Measurements from ENCODE around the gene OXA1L. TPM values are rescaled to one million over a fixed set of nuclear protein-coding genes. Genes with fewer than 3 reads are reported as not detected.
A peak's percentile ranks its signal among the peaks of the same experiment; 100 is the strongest.
"Not testable (repeated sequence)": the region's sequence is repeated elsewhere in the genome, so short reads cannot be mapped to it uniquely, and the experiment has no call there.

OXA1L gene
- polyA plus RNA-seq, 1 donor (not counting 4 experiments of a cell fraction or from before 2014, with no cell fraction given) = 130 TPM

GRCh38 chr14:22803687-22803974 lies 37.1 kb downstream of the OXA1L start:
- no peak overlapping the region for H3K9ac ChIP-seq (ENCODE audit: control insufficient read depth, extremely low read depth, insufficient read depth, low read length)
- no peak for FAIRE-seq
- H3K4me2 ChIP-seq (ENCODE audit: control insufficient read depth, extremely low read depth, insufficient read depth, low read depth, low read length) = no peak overlapping the region
- no peaks in the 10 kb centered on the region for H3K27me3 ChIP-seq (ENCODE audit: control insufficient read depth, extremely low read depth, insufficient read depth, low read length)
- TF ChIP-seq EZH2 (IDR thresholded peaks at IDR 0.05; ENCODE audit: low read length) (no peak), CTCF (optimal IDR thresholded peaks at IDR 0.05 in 1 of 3, IDR thresholded peaks at IDR 0.05 in 1 of 3, conservative IDR thresholded peaks at IDR 0.05 in 1 of 3; ENCODE audit: extremely low read depth in 1 of 3, insufficient read depth in 2 of 3, low read length in 3 of 3) (no peak)
- dilution Hi-C loops (cut with MboI; ENCODE audit: extremely low pct_ligation_motif_present, low sequenced_read_pairs) = no loop called here
- no peak for DNase-seq (ENCODE audit: low read depth, low spot score)
- H3K9me3 ChIP-seq (ENCODE audit: control insufficient read depth, low read depth, low read length) = no peaks in the 10 kb centered on the region
- H3K9me1 ChIP-seq (ENCODE audit: control insufficient read depth, extremely low read depth, insufficient read depth, low read length) = no peaks in the 10 kb centered on the region
- H3K4me1 ChIP-seq (ENCODE audit: control insufficient read depth, extremely low read depth, insufficient read depth, low read length) = peaks cover 12% of the 10 kb centered on the region
- H4K20me1 ChIP-seq (ENCODE audit: control insufficient read depth, extremely low read depth, insufficient read depth, low read length) = no peaks in the 10 kb centered on the region
- no peak overlapping the region for H3K27ac ChIP-seq (ENCODE audit: control insufficient read depth, insufficient read depth, low read length)
- H2AFZ ChIP-seq (ENCODE audit: control insufficient read depth, low read length) = no peak overlapping the region
- H3K4me3 ChIP-seq (ENCODE audit: control insufficient read depth in 2 of 3, extremely low read depth in 1 of 3, insufficient read depth in 2 of 3, low read depth in 1 of 3, low read length in 3 of 3) = no peak overlapping the region
- H3K36me3 ChIP-seq (ENCODE audit: control insufficient read depth in 2 of 2, extremely low read depth in 1 of 2, insufficient read depth in 2 of 2, low read length in 2 of 2) = no peaks in the 10 kb centered on the region
- no peaks in the 10 kb centered on the region for H3K79me2 ChIP-seq (ENCODE audit: control insufficient read depth, insufficient read depth, low read length)

- DNase-seq (ENCODE audit: low read depth, low spot score); H4K20me1 ChIP-seq (ENCODE audit: control insufficient read depth, extremely low read depth, insufficient read depth, low read length); FAIRE-seq; H3K9ac ChIP-seq (ENCODE audit: control insufficient read depth, extremely low read depth, insufficient read depth, low read length); H2AFZ ChIP-seq (ENCODE audit: control insufficient read depth, low read length); dilution Hi-C loops (cut with MboI; ENCODE audit: extremely low pct_ligation_motif_present, low sequenced_read_pairs); H3K79me2 ChIP-seq (ENCODE audit: control insufficient read depth, insufficient read depth, low read length); H3K36me3 ChIP-seq (ENCODE audit: control insufficient read depth in 2 of 2, extremely low read depth in 1 of 2, insufficient read depth in 2 of 2, low read length in 2 of 2); H3K9me3 ChIP-seq (ENCODE audit: control insufficient read depth, low read depth, low read length); H3K4me3 ChIP-seq (ENCODE audit: control insufficient read depth in 2 of 3, extremely low read depth in 1 of 3, insufficient read depth in 2 of 3, low read depth in 1 of 3, low read length in 3 of 3); H3K27ac ChIP-seq (ENCODE audit: control insufficient read depth, insufficient read depth, low read length); H3K4me2 ChIP-seq (ENCODE audit: control insufficient read depth, extremely low read depth, insufficient read depth, low read depth, low read length); H3K27me3 ChIP-seq (ENCODE audit: control insufficient read depth, extremely low read depth, insufficient read depth, low read length); H3K9me1 ChIP-seq (ENCODE audit: control insufficient read depth, extremely low read depth, insufficient read depth, low read length): not testable (repeated sequence)
- peaks cover 12% of the 10 kb centered on the region for H3K4me1 ChIP-seq (ENCODE audit: control insufficient read depth, extremely low read depth, insufficient read depth, low read length)
Measured at GRCh38 chr14:22805235-22805634, 38.7 kb downstream of the OXA1L start.

- FAIRE-seq (no peak), DNase-seq (ENCODE audit: low read depth, low spot score) (no peak)
- no peaks in the 10 kb centered on the region for H3K9me1 ChIP-seq (ENCODE audit: control insufficient read depth, extremely low read depth, insufficient read depth, low read length)
- peaks cover 12% of the 10 kb centered on the region for H3K4me1 ChIP-seq (ENCODE audit: control insufficient read depth, extremely low read depth, insufficient read depth, low read length)
- H3K9ac ChIP-seq (ENCODE audit: control insufficient read depth, extremely low read depth, insufficient read depth, low read length) = no peak overlapping the region
- no peaks in the 10 kb centered on the region for H3K27me3 ChIP-seq (ENCODE audit: control insufficient read depth, extremely low read depth, insufficient read depth, low read length)
- H2AFZ ChIP-seq (ENCODE audit: control insufficient read depth, low read length) = peak overlapping the region; percentile 56
- H3K36me3 ChIP-seq (ENCODE audit: control insufficient read depth in 2 of 2, extremely low read depth in 1 of 2, insufficient read depth in 2 of 2, low read length in 2 of 2) = no peaks in the 10 kb centered on the region
- no peaks in the 10 kb centered on the region for H4K20me1 ChIP-seq (ENCODE audit: control insufficient read depth, extremely low read depth, insufficient read depth, low read length)
- dilution Hi-C loops (cut with MboI; ENCODE audit: extremely low pct_ligation_motif_present, low sequenced_read_pairs) = no loop called here
- H3K4me3 ChIP-seq (ENCODE audit: control insufficient read depth in 2 of 3, extremely low read depth in 1 of 3, insufficient read depth in 2 of 3, low read depth in 1 of 3, low read length in 3 of 3) = no peak overlapping the region
- H3K4me2 ChIP-seq (ENCODE audit: control insufficient read depth, extremely low read depth, insufficient read depth, low read depth, low read length) = peak overlapping the region; percentile 49
- H3K79me2 ChIP-seq (ENCODE audit: control insufficient read depth, insufficient read depth, low read length) = no peaks in the 10 kb centered on the region
- TF ChIP-seq CTCF (optimal IDR thresholded peaks at IDR 0.05 in 1 of 3, IDR thresholded peaks at IDR 0.05 in 1 of 3, conservative IDR thresholded peaks at IDR 0.05 in 1 of 3; ENCODE audit: extremely low read depth in 1 of 3, insufficient read depth in 2 of 3, low read length in 3 of 3) (no peak), EZH2 (IDR thresholded peaks at IDR 0.05; ENCODE audit: low read length) (no peak)
- H3K9me3 ChIP-seq (ENCODE audit: control insufficient read depth, low read depth, low read length) = no peaks in the 10 kb centered on the region
- H3K27ac ChIP-seq (ENCODE audit: control insufficient read depth, insufficient read depth, low read length) = no peak overlapping the region
Measured at GRCh38 chr14:22807432-22808087, 41.1 kb downstream of the OXA1L start.

Measured in keratinocyte (primary cell).